ENCODE results near the gene WWOX. TPM values are rescaled to one million over a fixed set of nuclear protein-coding genes. Genes with fewer than 3 reads are reported as not detected.

The WWOX gene
- total RNA-seq, 1 experiment from 2014 or later, result 15.6 TPM

DNA sequence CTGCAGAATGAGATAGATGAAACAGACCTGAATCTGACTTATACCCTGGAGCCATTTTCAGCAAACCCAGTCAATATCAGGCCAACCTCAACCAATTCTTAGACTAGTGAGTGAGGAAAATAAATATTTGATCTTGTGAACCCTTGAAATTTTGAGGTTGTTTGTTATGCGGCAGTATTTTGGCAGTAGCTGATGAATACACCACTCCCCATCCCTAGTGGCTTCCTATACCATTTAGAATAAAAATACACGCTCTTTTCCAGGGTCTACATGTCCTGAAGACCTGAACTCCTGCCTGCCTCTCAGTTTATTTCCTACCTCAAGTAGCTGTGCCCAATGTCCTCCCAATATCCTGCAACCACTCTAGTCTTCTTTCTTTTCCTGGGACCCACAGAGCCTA is 647.3 kb downstream of the WWOX start:
- H3K4me3 Mint-ChIP-seq, result no peak overlapping the region
- no CpG with 5 or more reads among the region's 2 CpGs for WGBS (ENCODE audit: extremely low coverage, insufficient read length, low lambda C conversion rate)
- Histone ChIP-seq H3K79me2 (ENCODE audit: insufficient read depth, low read length) (no peaks in the 10 kb centered on the region), H3K23ac (ENCODE audit: insufficient read length, low read depth, low read length) (no peak overlapping the region), H3K23me2 (ENCODE audit: insufficient read length, low read depth, low read length, poor library complexity, severe bottlenecking) (no peaks in the 10 kb centered on the region), H3K14ac (ENCODE audit: insufficient read depth, low read length) (no peak overlapping the region), H2BK20ac (ENCODE audit: low read depth, low read length, poor library complexity, severe bottlenecking) (no peak overlapping the region), H4K20me1 (ENCODE audit: control insufficient read depth, insufficient read depth, insufficient read length) (no peaks in the 10 kb centered on the region), H4K91ac (ENCODE audit: insufficient read length, low read depth, low read length) (no peak overlapping the region), H3T11ph (ENCODE audit: low read length) (no peak overlapping the region), H3K27ac (ENCODE audit: insufficient read length, low read depth, low read length) (no peak overlapping the region), H2BK15ac (ENCODE audit: low read depth, low read length) (no peak overlapping the region), H2BK12ac (ENCODE audit: insufficient read length, low read depth, low read length) (no peak overlapping the region), H2BK120ac (ENCODE audit: low read depth, low read length, poor library complexity, severe bottlenecking) (no peak overlapping the region), H3K56ac (ENCODE audit: insufficient read length, low read depth, low read length) (no peak overlapping the region), H4K8ac (replicated peaks; ENCODE audit: insufficient read length, low read depth, low read length) (no peak overlapping the region), H4K5ac (ENCODE audit: insufficient read length, low read depth, low read length) (no peak overlapping the region), H3K4me2 (ENCODE audit: insufficient read depth, insufficient read length, low read length) (no peak overlapping the region), H3K9me3 (ENCODE audit: control insufficient read depth, low read depth, low read length) (no peaks in the 10 kb centered on the region), H3K79me1 (ENCODE audit: insufficient read depth, low read depth, low read length, poor library complexity, severe bottlenecking) (no peaks in the 10 kb centered on the region), H2AK5ac (ENCODE audit: insufficient read length, low read length) (no peak overlapping the region), H3K27me3 (ENCODE audit: insufficient read depth, low read length) (no peaks in the 10 kb centered on the region), H3K18ac (ENCODE audit: insufficient read length, low read depth, low read length) (no peak overlapping the region), H3K9ac (ENCODE audit: extremely low read depth, insufficient read length, low read length) (no peak overlapping the region), H2AFZ (ENCODE audit: low read length) (no peak overlapping the region), H2BK5ac (ENCODE audit: insufficient read length, low read length) (no peak overlapping the region), H3K4me1 (ENCODE audit: insufficient read depth, low read length) (0 out of 2 replicates have a peak, but pooled peaks cover 3% of the 10 kb centered on the region), H3K4ac (ENCODE audit: low read depth, low read length) (no peak overlapping the region)
- DNase-seq, result no peak
- TF ChIP-seq, protein P1, sequence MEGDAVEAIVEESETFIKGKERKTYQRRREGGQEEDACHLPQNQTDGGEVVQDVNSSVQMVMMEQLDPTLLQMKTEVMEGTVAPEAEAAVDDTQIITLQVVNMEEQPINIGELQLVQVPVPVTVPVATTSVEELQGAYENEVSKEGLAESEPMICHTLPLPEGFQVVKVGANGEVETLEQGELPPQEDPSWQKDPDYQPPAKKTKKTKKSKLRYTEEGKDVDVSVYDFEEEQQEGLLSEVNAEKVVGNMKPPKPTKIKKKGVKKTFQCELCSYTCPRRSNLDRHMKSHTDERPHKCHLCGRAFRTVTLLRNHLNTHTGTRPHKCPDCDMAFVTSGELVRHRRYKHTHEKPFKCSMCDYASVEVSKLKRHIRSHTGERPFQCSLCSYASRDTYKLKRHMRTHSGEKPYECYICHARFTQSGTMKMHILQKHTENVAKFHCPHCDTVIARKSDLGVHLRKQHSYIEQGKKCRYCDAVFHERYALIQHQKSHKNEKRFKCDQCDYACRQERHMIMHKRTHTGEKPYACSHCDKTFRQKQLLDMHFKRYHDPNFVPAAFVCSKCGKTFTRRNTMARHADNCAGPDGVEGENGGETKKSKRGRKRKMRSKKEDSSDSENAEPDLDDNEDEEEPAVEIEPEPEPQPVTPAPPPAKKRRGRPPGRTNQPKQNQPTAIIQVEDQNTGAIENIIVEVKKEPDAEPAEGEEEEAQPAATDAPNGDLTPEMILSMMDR (conservative IDR thresholded peaks at IDR 0.05), result no peak
- no peaks in the 10 kb centered on the region for H3K36me3 Mint-ChIP-seq (ENCODE audit: insufficient read depth in 1 of 3, low read depth in 3 of 3)
- no peaks in the 10 kb centered on the region for H3K9me3 Mint-ChIP-seq
- H3K4me1 Mint-ChIP-seq, result peaks cover 14 to 20% of the 10 kb centered on the region in 2 experiments
- no peaks in the 10 kb centered on the region for H3K27me3 Mint-ChIP-seq (ENCODE audit: low read depth)
- H3K27ac Mint-ChIP-seq, result no peak overlapping the region
